ENCODE data around the gene MLST8.

Gene MLST8

GRCh38 chr16:2205104-2205966, at the start of gene MLST8:
Gene MLST8 (plus strand): TSS chr16:2205454. CDS start chr16:2206086, 632 bp downstream.
- peak; percentile 87 for DNase-seq (ENCODE audit: low read depth)

- no peak for DNase-seq (ENCODE audit: low read depth)
Observed at GRCh38 chr16:2155977-2156848, 49.0 kb upstream of the MLST8 start.

- no peak for DNase-seq (ENCODE audit: low read depth)
Observed at GRCh38 chr16:2156849-2157224, 48.4 kb upstream of the MLST8 start.

GRCh38 chr16:2157480-2158261, 47.6 kb upstream of the MLST8 start:
- DNase-seq (ENCODE audit: low read depth) = no peak

- DNase-seq (ENCODE audit: low read depth) = no peak
Observed at GRCh38 chr16:2158262-2158638, 47.0 kb upstream of the MLST8 start.

GRCh38 chr16:2159175-2159838, 45.9 kb upstream of the MLST8 start:
- DNase-seq (ENCODE audit: low read depth) = no peak

- no peak for DNase-seq (ENCODE audit: low read depth)
Observed at GRCh38 chr16:2160915-2161551, 44.2 kb upstream of the MLST8 start.

GRCh38 chr16:2161911-2162310, 43.3 kb upstream of the MLST8 start:
- DNase-seq (ENCODE audit: low read depth) = no peak

GRCh38 chr16:2162676-2163118, 42.6 kb upstream of the MLST8 start:
- DNase-seq (ENCODE audit: low read depth) = no peak

GRCh38 chr16:2163211-2163881, 41.9 kb upstream of the MLST8 start:
- DNase-seq (ENCODE audit: low read depth) = no peak

- DNase-seq (ENCODE audit: low read depth) = no peak
Observed at GRCh38 chr16:2165861-2166260, 39.4 kb upstream of the MLST8 start.

GRCh38 chr16:2166263-2167067, 38.8 kb upstream of the MLST8 start:
- no peak for DNase-seq (ENCODE audit: low read depth)

GRCh38 chr16:2167068-2167638, 38.1 kb upstream of the MLST8 start:
- no peak for DNase-seq (ENCODE audit: low read depth)

- no peak for DNase-seq (ENCODE audit: low read depth)
Observed at GRCh38 chr16:2170080-2170479, 35.2 kb upstream of the MLST8 start.

- no peak for DNase-seq (ENCODE audit: low read depth)
Observed at GRCh38 chr16:2170587-2171435, 34.4 kb upstream of the MLST8 start.

GRCh38 chr16:2171601-2172178, 33.6 kb upstream of the MLST8 start:
- no peak for DNase-seq (ENCODE audit: low read depth)

GRCh38 chr16:2172688-2173335, 32.4 kb upstream of the MLST8 start:
- no peak for DNase-seq (ENCODE audit: low read depth)

GRCh38 chr16:2173366-2173765, 31.9 kb upstream of the MLST8 start:
- no peak for DNase-seq (ENCODE audit: low read depth)
